Kidney (tissue), 2 donors: Measurements from ENCODE around the gene HMGA1. TPM values are rescaled to one million over a fixed set of nuclear protein-coding genes. Genes with fewer than 3 reads are reported as not detected.

Experiments
- microRNA-seq: library from miRNA; unstranded; fragments of <30 nt; microRNA quantifications from one replicate; pipeline ENCODE4 v1.2.0, GENCODE V29; 2020
- polyA plus RNA-seq: library from polyadenylated mRNA; stranded (reverse); fragments of 350-450 nt; fragmentation: Illumina TruSeq; extraction: RNeasy Lipid Tissue Mini Kit (QIAGEN cat#74804); gene quantifications from one replicate; pipeline ENCODE4 v1.2.3, GENCODE V29; 2014; ENCODE audit warnings: low read depth, low replicate concordance; ENCODE audit not compliant: insufficient read depth
- total RNA-seq: library from RNA; stranded (reverse); fragmentation: NEBNext Ultra II Directional; extraction: Animal tissue kit (Norgen Biotek cat#: 25700); gene quantifications from one replicate; pipeline ENCODE4 v1.2.1, GENCODE V29; 2021
- donor health status: DM: yes; HTN: yes; CAD: no.

HMGA1 gene
- total and polyA plus RNA-seq, 2 donors from 2014 or later: 27.1 to 46.5 TPM

Small RNA genes within 50 kb of the gene (microRNA-seq; reads per million reads assigned to microRNA genes)
- not detected for gene MIR6835

Other genes starting within 250 kb of the HMGA1 start
- gene GRM4, start 90.8 kb upstream of the HMGA1 start, total RNA-seq: not detected
- gene GRM4, start 90.8 kb upstream of the HMGA1 start, polyA plus RNA-seq: not detected
- 22.6 TPM for gene SMIM29, start 12.1 kb downstream of the HMGA1 start, total RNA-seq
- gene SMIM29, start 12.1 kb downstream of the HMGA1 start, polyA plus RNA-seq: 53.5 TPM
- 53.8 TPM for gene NUDT3, start 155.8 kb downstream of the HMGA1 start, total RNA-seq
- 17.7 TPM for gene NUDT3, start 155.8 kb downstream of the HMGA1 start, polyA plus RNA-seq
- gene RPS10, start 189.2 kb downstream of the HMGA1 start, total RNA-seq: 1,138 TPM
- gene RPS10, start 189.2 kb downstream of the HMGA1 start, polyA plus RNA-seq: 2,105 TPM
- 1.7 TPM for gene PACSIN1, start 229.2 kb downstream of the HMGA1 start, total RNA-seq
- gene PACSIN1, start 229.2 kb downstream of the HMGA1 start, polyA plus RNA-seq: 4.1 TPM